GM12878 (cell line): ENCODE data around the gene ERBB3. TPM values are rescaled to one million over a fixed set of nuclear protein-coding genes. Genes with fewer than 3 reads are reported as not detected.
A peak's percentile ranks its signal among the peaks of the same experiment; 100 is the strongest.

Experiments
- ATAC-seq: fragments of 200-7000 bp; cut with Tn5 transposase; 3 replicates; pipeline ENCODE4 v1.9.1; 2020; ENCODE audit warnings: mild to moderate bottlenecking, moderate library complexity
- BruUV-seq: library from RNA; stranded (reverse); fragments of 400-500 nt; replicated peaks from 2 replicates; lab custom pipeline; 2021; lab: Mats Ljungman, UMichigan
- CTCF ChIA-PET: fragments of 300-600 bp; sonication (Branson Sonifier 250); formaldehyde crosslinking; extraction: SDS; loops from one replicate; lab custom pipeline; 2021; ENCODE audit warnings: inconsistent platforms; lab: Yijun Ruan, JAX
- POLR2A ChIA-PET: fragments of 350-600 bp; formaldehyde crosslinking; extraction: SDS; loops from one replicate; lab custom pipeline; 2021; ENCODE audit warnings: inconsistent platforms; lab: Charles Lee
- RAD21 ChIA-PET: fragments of 300-600 bp; sonication (Branson Sonifier 250); formaldehyde crosslinking; loops from one replicate; lab custom pipeline; 2023; ENCODE audit warnings: antibody characterized with exemption; ENCODE audit not compliant: unreplicated experiment; lab: Charles Lee
- SMC1A ChIA-PET: fragments of 300-600 bp; sonication (Branson Sonifier 250); formaldehyde crosslinking; loops from one replicate; lab custom pipeline; 2023; ENCODE audit not compliant: unreplicated experiment, uncharacterized antibody; lab: Charles Lee
- DNase-seq: peaks from one replicate; pipeline ENCODE4 v3.0.0-alpha.2; 2011; ENCODE audit warnings: low read depth, low spot score
- FAIRE-seq: peaks from 3 replicates; lab custom pipeline; 2011; peaks lifted over from hg19 to GRCh38; lab: Jason Lieb, UNC
- H2AFZ ChIP-seq: 2 replicates; pipeline ENCODE4 v1.6.0; 2011; ENCODE audit warnings: low read depth, low read length, control low read depth; ENCODE audit not compliant: control insufficient read depth
- H3K27ac ChIP-seq: 2 replicates; pipeline ENCODE4 v1.5.1; 2011; ENCODE audit warnings: control low read depth; ENCODE audit not compliant: control insufficient read depth, insufficient read depth
- H3K27me3 ChIP-seq, 2 experiments: replicated peaks in 1 of 2; 2 replicates each; pipeline versions ENCODE4 v1.6.0 to v1.6.1; 2011; ENCODE audit warnings: low read length in 1 of 2; ENCODE audit not compliant: control insufficient read depth in 2 of 2, insufficient read depth in 2 of 2
- H3K36me3 ChIP-seq, 2 experiments: 2 replicates each; pipeline ENCODE4 v1.5.1; 2011; ENCODE audit warnings: low read length in 1 of 2; ENCODE audit not compliant: control insufficient read depth in 2 of 2, insufficient read depth in 2 of 2
- H3K4me1 ChIP-seq: 2 replicates; pipeline ENCODE4 v1.6.1; 2011; ENCODE audit warnings: mild to moderate bottlenecking, low read length, moderate library complexity, mixed read lengths; ENCODE audit not compliant: control insufficient read depth, insufficient read depth
- H3K4me2 ChIP-seq: 2 replicates; pipeline ENCODE4 v1.6.0; 2011; ENCODE audit warnings: control low read depth; ENCODE audit not compliant: control insufficient read depth, insufficient read depth
- H3K4me3 ChIP-seq: fragments of 200-600 bp; sonication (generic); 2 replicates; pipeline ENCODE4 v1.5.1; 2016
- H3K79me2 ChIP-seq: 2 replicates; pipeline ENCODE4 v1.6.0; 2011; ENCODE audit warnings: low read length; ENCODE audit not compliant: control insufficient read depth, insufficient read depth
- H3K9ac ChIP-seq: 2 replicates; pipeline ENCODE4 v1.8.0; 2011; ENCODE audit warnings: low read length, control low read depth, mixed read lengths; ENCODE audit not compliant: control insufficient read depth, insufficient read depth
- H3K9me3 ChIP-seq: replicated peaks from 3 replicates; pipeline ENCODE4 v1.5.1; 2011; ENCODE audit warnings: mild to moderate bottlenecking, low read length; ENCODE audit not compliant: control insufficient read depth, insufficient read depth
- H4K20me1 ChIP-seq: 2 replicates; pipeline ENCODE4 v1.6.0; 2011; ENCODE audit not compliant: control insufficient read depth, insufficient read depth
- BCL3 ChIP-seq: IDR thresholded peaks from 2 replicates; pipeline ENCODE4 v1.6.1; 2011; ENCODE audit warnings: borderline replicate concordance, low read depth, mild to moderate bottlenecking, moderate library complexity, low read length; ENCODE audit not compliant: insufficient read depth, poor library complexity, severe bottlenecking
- CHD1 ChIP-seq: IDR thresholded peaks from 2 replicates; pipeline ENCODE4 v1.6.1; 2012; ENCODE audit warnings: low read depth, low read length, improper control_type of control experiment
- ESRRA ChIP-seq: IDR thresholded peaks from 2 replicates; pipeline ENCODE4 v1.6.1; 2012; ENCODE audit warnings: mild to moderate bottlenecking, low read length, improper control_type of control experiment
- IRF4 ChIP-seq: IDR thresholded peaks from 2 replicates; pipeline ENCODE4 v1.6.1; 2011; ENCODE audit warnings: low read depth, low read length
- SMAD1 ChIP-seq: fragments of 450-650 bp; IDR thresholded peaks from 2 replicates; pipeline ENCODE4 v1.6.1; 2018; ENCODE audit warnings: mild to moderate bottlenecking, low read depth; ENCODE audit not compliant: partially characterized antibody
- SP1 ChIP-seq: IDR thresholded peaks from one replicate; pipeline ENCODE4 v1.6.1; 2011; ENCODE audit warnings: low read depth, low read length
- SPI1 ChIP-seq: IDR thresholded peaks from 2 replicates; pipeline ENCODE4 v1.6.1; 2011; ENCODE audit warnings: low read depth, mild to moderate bottlenecking, low read length, moderate library complexity, borderline replicate concordance; ENCODE audit not compliant: insufficient read depth
- TCF7 ChIP-seq: IDR thresholded peaks from 2 replicates; pipeline ENCODE4 v1.6.1; 2014; ENCODE audit warnings: antibody characterized with exemption, borderline replicate concordance
- WRNIP1 ChIP-seq: IDR thresholded peaks from 2 replicates; pipeline ENCODE4 v1.6.1; 2011; ENCODE audit warnings: low read depth, low read length, improper control_type of control experiment, borderline replicate concordance
- ZNF217 ChIP-seq: fragments of 450-650 bp; IDR thresholded peaks from 2 replicates; pipeline ENCODE4 v1.6.1; 2017; ENCODE audit warnings: antibody characterized with exemption, mild to moderate bottlenecking
- ZNF384 ChIP-seq: IDR thresholded peaks from 2 replicates; pipeline ENCODE4 v1.6.1; 2012; ENCODE audit warnings: low read depth, mild to moderate bottlenecking, low read length, improper control_type of control experiment, borderline replicate concordance
- WGBS: methylation state at CpG from one replicate; pipeline ENCODE4 v1.1.6; 2016; ENCODE audit warnings: low lambda C conversion rate; ENCODE audit not compliant: insufficient replicate concordance, insufficient coverage; ENCODE audit errors: missing lambda C conversion rate; 5-methylcytosine and 5-hydroxymethylcytosine counted together
- in situ Hi-C: fragments of 300-500 bp; cut with MboI; formaldehyde crosslinking; loops from 9 replicates; pipeline ENCODE4 v1.14.3; 2018; ENCODE audit warnings: mixed read lengths
- intact Hi-C: fragments of 100-400 bp; cut with micrococcal nuclease; formaldehyde crosslinking; loops from one replicate; pipeline ENCODE4 v1.14.2; 2022; ENCODE audit not compliant: unreplicated experiment
- polyA plus RNA-seq, 11 experiments: library from polyadenylated mRNA; depleted of rRNA in 4 of 11; unstranded in 6 of 11; stranded (reverse) in 5 of 11; fragments of >200 nt; fragmentation: Nextera tagmentation in 4 of 11; fragmentation: Illumina TruSeq in 1 of 11; extraction: Ambion mirVana in 4 of 11; extraction: Trizol in 1 of 11; gene quantifications; 1 replicate in 1 of 11; 2 replicates in 10 of 11; pipeline versions ENCODE4 v1.2.1 to v1.2.3, GENCODE V29; 2011 to 2016; ENCODE audit warnings: inconsistent platforms in 2 of 11, missing spikeins in 2 of 11, low read depth in 1 of 11
- total RNA-seq, 4 experiments: library from RNA; depleted of rRNA in 3 of 4; stranded (reverse); fragments of >200 nt in 3 of 4; fragmentation: Illumina TruSeq in 1 of 4; extraction: Trizol in 1 of 4; gene quantifications; 2 replicates each; pipeline versions ENCODE4 v1.2.1 to v1.2.3, GENCODE V29; 2013 to 2021
- TF ChIP-seq, protein P1 (sequence below): fragments of 450-650 bp; IDR thresholded peaks from 2 replicates; pipeline ENCODE4 v1.6.1; 2017; ENCODE audit warnings: mild to moderate bottlenecking, low read depth, inconsistent platforms; ENCODE audit not compliant: poor library complexity, severe bottlenecking
- TF ChIP-seq, protein P2 (sequence below): fragments of 450-650 bp; IDR thresholded peaks from 2 replicates; pipeline ENCODE4 v1.6.1; 2017; ENCODE audit warnings: borderline replicate concordance

ERBB3 gene
- total and polyA plus RNA-seq, 10 of the 15 experiments (the other 5 are each of a cell fraction or from before 2014, with no cell fraction given) = 0.03 to 0.72 (median 0.04) TPM; not detected in 5

DNA sequence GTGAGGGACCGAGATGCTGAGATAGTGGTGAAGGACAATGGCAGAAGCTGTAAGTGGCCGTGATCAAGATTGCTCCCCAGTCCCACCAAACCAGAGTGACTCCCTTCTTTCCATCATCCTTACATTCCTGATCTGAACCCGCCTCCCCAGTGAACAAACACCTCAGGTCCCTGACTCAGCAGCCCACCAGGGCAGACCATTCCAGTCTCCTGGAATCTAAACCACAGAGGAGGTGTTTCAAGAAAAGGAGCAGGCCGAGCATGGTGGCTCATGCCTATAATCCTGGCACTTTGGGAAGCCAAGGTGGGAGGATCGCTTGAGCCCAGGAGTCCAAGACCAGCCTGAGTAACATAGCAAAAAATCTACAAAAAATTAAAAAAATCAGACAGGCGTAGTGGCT is 6.6 kb downstream of the ERBB3 start:
- no peak for ATAC-seq
- Histone ChIP-seq H4K20me1 (no peaks in the 10 kb centered on the region), H3K4me2 (no peak overlapping the region), H3K36me3 (no peaks in the 10 kb centered on the region), H3K9ac (no peak overlapping the region), H3K9me3 (no peaks in the 10 kb centered on the region), H2AFZ (no peak overlapping the region), H3K27me3 (peaks cover 0 to 2% of the 10 kb centered on the region in 2 experiments; a peak in 2 of 4 replicates), H3K27ac (no peak overlapping the region), H3K4me1 (no peaks in the 10 kb centered on the region), H3K79me2 (no peaks in the 10 kb centered on the region), H3K4me3 (no peak overlapping the region)
- intact Hi-C loops = no loop called here
- ChIA-PET RAD21 (interaction anchor here (1.0 kb wide), 1 partner anchor 33 kb away, joined by 3 read pairs; no protein-coding TSS in a partner anchor), CTCF (interaction anchor here (1.4 to 2.0 kb wide), 3 partner anchors 33 to 103 kb away, joined by 3 to 6 read pairs (median 4); partner anchors contain the start of gene SMARCC2), POLR2A (no interaction called here), SMC1A (no interaction called here)
- in situ Hi-C loops = no loop called here
- WGBS = 62% methylated on average over 6 of the region's 6 CpGs
- DNase-seq = no peak
- BruUV-seq = no TSS peak
- no peak for TF ChIP-seq ESRRA
- no peak for TF ChIP-seq BCL3
- no peak for TF ChIP-seq SPI1
- TF ChIP-seq CHD1 = no peak
- no peak for TF ChIP-seq TCF7
- TF ChIP-seq WRNIP1 = no peak
- TF ChIP-seq SP1 = no peak
- no peak for TF ChIP-seq ZNF384
- TF ChIP-seq SMAD1 = no peak
- TF ChIP-seq, protein P1, sequence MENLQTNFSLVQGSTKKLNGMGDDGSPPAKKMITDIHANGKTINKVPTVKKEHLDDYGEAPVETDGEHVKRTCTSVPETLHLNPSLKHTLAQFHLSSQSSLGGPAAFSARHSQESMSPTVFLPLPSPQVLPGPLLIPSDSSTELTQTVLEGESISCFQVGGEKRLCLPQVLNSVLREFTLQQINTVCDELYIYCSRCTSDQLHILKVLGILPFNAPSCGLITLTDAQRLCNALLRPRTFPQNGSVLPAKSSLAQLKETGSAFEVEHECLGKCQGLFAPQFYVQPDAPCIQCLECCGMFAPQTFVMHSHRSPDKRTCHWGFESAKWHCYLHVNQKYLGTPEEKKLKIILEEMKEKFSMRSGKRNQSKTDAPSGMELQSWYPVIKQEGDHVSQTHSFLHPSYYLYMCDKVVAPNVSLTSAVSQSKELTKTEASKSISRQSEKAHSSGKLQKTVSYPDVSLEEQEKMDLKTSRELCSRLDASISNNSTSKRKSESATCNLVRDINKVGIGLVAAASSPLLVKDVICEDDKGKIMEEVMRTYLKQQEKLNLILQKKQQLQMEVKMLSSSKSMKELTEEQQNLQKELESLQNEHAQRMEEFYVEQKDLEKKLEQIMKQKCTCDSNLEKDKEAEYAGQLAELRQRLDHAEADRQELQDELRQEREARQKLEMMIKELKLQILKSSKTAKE = no peak
- TF ChIP-seq, protein P2, sequence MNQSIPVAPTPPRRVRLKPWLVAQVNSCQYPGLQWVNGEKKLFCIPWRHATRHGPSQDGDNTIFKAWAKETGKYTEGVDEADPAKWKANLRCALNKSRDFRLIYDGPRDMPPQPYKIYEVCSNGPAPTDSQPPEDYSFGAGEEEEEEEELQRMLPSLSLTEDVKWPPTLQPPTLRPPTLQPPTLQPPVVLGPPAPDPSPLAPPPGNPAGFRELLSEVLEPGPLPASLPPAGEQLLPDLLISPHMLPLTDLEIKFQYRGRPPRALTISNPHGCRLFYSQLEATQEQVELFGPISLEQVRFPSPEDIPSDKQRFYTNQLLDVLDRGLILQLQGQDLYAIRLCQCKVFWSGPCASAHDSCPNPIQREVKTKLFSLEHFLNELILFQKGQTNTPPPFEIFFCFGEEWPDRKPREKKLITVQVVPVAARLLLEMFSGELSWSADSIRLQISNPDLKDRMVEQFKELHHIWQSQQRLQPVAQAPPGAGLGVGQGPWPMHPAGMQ = no peak
- no peak for TF ChIP-seq ZNF217
- no peak for TF ChIP-seq IRF4
- FAIRE-seq = peak; percentile 18
